GM19455 (cell line): ENCODE results near the gene HBG1.
A peak's percentile ranks its signal among the peaks of the same experiment; 100 is the strongest.
"Not testable (repeated sequence)": the region's sequence is repeated elsewhere in the genome, so short reads cannot be mapped to it uniquely, and the experiment has no call there.

Source experiments
- ATAC-seq: cut with Tn5 transposase; IDR thresholded peaks from one replicate; pipeline ENCODE4 v1.9.1; 2021; ENCODE audit not compliant: unreplicated experiment

The HBG1 gene

DNA sequence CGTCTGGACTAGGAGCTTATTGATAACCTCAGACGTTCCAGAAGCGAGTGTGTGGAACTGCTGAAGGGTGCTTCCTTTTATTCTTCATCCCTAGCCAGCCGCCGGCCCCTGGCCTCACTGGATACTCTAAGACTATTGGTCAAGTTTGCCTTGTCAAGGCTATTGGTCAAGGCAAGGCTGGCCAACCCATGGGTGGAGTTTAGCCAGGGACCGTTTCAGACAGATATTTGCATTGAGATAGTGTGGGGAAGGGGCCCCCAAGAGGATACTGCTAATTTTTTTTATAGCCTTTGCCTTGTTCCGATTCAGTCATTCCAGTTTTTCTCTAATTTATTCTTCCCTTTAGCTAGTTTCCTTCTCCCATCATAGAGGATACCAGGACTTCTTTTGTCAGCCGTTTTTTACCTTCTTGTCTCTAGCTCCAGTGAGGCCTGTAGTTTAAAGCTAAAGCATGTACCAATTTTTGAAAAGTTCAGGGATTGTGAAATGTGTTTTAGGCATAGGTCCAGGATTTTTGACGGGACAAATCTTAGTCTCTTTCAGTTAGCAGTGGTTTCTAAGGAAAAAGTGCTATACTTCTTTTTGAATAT, at the start of gene HBG1:
TSS of gene HBG1 (minus strand) at position 51 of the 590 bp plus-strand sequence. CDS start 53 bp downstream, outside the sequence.
- ATAC-seq = not testable (repeated sequence)

DNA sequence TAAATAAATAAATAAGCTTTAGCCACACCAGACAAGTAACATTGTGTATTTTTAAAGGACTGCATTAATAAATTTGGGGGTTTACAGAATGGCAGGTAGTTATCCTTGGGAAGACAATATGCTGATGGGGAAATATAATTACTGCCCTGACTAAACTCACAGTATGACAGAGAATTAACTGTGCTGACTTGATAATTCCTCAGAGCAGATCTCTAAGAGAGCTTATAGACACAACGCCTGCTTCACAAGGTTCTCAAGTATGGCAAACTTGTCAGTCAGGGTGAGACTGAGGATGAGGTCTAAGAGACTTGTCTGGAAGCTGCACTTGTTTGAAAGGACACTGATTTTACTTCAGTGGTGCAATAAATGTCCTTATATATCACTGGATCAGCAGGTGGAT, 48.8 kb upstream of the HBG1 start:
- no peak for ATAC-seq

DNA sequence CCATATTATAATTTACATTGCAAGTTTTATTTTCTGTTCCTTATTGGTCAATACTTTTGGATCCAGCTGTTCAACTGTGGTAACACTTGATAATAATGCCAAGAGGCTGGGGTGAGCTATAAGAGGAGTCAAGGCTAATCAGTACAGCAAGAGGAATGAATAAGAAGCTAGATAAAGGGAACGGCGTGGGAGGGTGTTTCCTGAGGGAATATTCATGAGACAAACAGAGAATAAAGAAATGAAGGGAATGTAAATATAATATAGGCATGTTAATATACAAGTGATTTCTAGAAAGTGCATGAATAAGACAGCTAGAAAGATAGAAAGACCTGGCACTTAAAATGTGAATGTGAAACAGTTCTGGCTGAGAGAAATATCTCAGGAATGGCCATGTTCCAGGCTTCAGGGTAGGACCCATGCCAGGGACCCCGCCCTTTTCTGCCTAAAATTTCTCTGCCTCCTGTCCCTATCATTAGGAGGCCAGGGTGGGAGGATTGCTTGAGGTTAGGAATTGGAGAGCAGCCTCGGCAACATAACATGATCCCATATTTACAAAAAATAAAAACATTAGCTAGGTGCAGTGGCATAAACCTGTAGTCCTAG, 48.2 kb upstream of the HBG1 start:
- ATAC-seq = no peak

DNA sequence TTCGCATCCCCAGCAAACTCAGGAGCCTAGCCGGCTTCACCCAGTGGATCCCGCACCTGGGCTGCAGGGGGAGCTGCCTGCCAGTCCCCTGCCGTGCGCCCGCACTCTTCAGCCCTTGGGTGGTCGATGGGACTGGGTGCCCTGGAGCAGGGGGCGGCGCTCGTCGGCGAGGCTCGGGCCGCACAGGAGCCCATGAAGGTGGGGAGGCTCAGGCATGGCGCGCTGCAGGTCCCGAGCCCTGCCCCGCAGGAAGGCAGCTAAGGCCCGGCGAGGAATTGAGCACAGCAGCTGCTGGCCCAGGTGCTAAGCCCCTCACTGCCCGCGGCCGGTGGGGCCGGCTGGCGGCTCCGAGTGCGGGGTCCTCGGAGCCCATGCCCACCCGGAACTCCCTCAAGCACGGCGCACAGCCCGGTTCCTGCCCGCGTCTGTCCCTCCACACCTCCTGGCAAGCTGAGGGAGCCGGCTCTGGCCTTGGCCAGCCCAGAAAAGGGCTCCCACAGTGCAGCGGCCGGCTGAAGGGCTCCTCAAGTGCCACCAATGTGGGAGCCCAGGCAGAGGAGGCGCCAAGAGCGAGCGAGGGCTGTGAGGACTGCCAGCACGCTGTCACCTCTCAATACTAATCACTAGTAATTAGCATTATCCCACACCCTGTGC, 44.8 kb upstream of the HBG1 start:
- ATAC-seq = not testable (repeated sequence)

DNA sequence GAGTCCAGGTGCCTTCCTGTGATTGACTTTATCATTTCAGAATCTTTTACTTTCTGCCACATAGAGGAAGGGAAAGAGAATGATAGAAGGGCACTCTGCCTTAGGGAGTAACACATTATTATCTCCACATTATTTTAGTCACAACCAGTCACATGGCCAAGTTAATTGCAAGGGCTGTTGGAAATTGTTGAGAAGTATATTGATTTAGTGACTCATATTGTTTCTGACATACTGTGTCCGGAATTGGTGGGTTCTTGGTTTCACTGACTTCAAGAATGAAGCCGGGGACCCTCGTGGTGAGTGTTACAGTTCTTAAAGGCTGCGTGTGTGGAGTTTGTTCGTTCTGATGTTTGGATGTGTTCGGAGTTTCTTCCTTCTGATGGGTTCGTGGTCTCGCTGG, 43.4 kb upstream of the HBG1 start:
- no peak for ATAC-seq

DNA sequence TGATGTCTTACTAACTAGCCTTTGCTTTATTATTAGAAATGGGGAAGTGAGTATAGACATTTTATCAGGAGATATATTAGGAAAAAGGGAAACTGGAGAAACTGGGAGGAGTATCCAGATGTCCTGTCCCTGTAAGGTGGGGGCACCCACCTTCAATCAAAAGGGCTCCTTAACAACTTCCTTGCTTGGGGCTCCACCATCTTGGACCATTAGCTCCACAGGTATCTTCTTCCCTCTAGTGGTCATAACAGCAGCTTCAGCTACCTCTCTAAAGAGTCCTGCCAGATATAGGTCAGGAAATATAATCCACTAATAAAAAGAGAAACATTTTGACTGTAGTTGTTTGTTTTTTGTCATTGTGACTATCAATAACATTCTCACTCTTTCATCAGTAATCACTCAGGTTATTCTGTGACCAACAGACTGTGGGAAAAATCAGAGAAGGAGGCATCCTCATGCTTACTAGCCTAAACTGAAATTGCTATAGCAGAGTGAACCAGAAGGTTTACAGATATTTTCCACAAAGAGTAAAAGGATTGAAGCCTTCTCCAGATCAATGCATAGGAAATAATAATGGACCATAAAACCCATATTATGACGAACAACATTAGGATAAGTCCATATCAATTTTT, 41.7 kb upstream of the HBG1 start:
- ATAC-seq = peak; percentile 84

DNA sequence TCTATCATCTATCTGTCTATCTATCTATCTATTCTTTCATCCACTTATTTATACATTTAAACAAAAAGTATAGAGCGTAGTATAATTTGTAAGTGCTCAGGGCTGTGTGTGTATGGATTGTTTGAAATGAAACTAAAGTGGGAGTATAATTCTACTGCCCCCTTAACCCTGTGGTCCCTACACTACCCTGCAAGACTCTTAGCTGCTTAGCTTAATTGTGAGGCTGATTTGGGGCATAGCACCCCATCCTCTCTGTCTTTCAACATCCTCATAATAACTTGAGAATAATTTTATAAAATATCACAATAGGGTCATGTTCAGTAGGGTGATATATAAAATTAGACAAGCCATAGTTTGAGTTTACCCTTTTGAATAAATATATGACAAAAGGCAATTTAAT, 40.4 kb upstream of the HBG1 start:
- ATAC-seq = no peak

DNA sequence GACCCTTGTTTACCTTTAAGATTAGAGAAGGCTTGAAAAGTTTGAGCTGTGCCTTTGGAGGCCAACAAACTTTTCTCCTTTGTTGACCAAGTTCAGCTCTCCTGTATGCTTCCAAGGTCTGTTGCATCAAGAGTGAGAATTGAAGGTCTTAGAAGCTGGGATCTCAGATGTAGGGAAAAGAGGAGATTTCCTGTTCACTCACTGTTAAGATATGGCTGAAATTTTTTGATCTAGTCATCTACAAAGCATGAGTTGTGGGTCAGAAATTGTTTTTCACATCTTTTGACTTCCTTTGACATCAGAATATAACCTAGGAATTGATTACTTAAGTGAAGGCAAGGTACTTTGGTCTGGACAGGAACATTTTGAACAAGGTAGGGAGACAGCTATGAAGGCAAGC, 40.0 kb upstream of the HBG1 start:
- no peak for ATAC-seq

DNA sequence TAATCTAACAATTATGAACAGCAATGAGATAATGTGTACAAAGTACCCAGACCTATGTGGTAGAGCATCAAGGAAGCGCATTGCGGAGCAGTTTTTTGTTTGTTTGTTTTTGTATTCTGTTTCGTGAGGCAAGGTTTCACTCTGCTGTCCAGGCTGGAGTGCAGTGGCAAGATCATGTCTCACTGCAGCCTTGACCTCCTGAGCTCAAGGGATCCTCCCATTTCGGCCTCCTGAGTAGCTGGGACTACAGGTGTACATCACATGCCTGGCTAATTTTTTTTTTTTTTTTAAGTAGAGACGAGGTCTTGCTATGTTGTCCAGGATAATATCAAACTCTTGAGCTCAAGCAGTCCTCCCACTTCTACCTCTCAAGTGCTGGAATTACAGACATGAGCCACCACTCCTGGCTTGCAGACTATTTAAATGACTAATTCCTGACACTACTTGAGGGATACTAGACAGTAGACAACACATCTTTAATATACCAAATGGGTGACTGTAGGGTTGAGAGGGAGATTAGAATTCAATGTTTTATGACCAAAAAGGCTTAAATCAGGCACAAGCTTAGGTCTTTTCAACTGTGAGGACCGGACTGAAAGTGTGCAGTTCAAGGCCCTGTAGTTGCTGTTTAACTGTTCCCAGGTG, 39.4 kb upstream of the HBG1 start:
- ATAC-seq = no peak

DNA sequence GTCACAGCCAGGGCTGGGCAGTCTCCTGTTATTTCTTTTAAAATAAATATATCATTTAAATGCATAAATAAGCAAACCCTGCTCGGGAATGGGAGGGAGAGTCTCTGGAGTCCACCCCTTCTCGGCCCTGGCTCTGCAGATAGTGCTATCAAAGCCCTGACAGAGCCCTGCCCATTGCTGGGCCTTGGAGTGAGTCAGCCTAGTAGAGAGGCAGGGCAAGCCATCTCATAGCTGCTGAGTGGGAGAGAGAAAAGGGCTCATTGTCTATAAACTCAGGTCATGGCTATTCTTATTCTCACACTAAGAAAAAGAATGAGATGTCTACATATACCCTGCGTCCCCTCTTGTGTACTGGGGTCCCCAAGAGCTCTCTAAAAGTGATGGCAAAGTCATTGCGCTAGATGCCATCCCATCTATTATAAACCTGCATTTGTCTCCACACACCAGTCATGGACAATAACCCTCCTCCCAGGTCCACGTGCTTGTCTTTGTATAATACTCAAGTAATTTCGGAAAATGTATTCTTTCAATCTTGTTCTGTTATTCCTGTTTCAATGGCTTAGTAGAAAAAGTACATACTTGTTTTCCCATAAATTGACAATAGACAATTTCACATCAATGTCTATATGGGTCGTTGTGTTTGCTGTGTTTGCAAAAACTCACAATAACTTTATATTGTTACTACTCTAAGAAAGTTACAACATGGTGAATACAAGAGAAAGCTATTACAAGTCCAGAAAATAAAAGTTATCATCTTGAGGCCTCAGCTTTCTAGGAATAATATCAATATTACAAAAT, 38.6 kb upstream of the HBG1 start:
- no peak for ATAC-seq

DNA sequence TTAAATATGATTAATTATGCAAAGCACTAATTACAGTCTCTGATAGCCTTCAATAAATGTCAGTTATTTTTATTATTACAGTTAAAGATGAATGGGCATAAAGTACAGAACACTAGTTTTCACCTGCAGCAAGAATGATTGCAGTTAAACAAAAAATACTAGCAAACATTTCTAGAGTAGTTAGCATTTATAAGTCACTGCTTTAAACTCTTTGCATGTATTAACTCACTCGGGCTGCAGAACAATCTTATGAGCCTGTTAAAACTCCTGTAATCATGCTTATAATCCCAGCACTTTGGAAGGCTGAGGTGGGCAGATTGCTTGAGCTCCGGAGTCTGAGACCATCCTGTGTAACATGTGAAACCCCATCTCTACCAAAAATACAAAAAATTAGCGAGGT, 37.2 kb upstream of the HBG1 start:
- ATAC-seq = no peak

DNA sequence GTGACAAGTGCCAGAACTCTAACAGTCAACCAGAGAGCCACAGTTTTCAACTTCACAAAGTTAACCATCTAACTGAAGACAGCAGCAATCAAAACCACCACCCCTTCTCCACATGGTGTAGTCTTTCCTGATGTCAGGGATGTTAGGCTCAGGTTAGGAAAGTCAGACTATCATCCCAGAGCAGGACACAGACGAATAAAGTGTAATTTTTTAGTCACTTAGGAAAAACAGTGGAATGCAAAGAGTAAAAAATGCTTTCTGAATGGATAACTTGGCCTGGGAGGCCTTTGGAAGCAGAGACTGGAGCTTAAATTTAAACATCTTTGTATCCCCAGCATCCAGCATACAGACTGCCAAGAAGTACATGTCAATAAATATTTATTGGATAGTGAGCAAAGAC, 36.7 kb upstream of the HBG1 start:
- no peak for ATAC-seq

DNA sequence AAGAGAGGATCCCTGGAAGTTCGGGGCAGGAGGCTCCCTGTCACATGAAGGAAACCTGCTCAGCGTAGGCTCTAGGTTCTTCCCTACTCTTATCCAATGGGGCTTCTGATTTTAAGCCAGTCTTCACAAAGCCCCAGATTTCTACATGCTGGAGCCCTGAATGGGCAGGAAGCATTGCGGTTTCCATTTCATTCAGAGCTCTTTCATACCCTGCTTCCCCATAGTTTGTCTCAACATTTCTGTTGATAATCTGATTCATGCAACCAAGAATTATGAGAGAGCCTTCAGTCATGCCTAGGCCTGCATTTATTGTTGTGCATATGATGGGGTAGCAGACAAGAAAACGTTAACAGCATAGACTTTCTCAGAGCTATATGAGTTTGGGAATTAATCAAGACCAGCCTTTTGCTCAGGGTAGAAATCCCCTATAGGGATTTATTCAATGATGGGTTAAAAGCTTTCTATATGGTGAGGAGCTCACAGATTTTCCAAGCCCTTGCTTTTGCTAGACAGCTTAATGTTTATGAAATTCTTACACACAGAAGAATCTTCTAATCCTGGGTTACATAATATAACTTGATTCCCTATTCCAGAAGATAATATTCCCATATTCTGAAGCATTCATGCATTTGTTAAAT, 36.2 kb upstream of the HBG1 start:
- no peak for ATAC-seq

DNA sequence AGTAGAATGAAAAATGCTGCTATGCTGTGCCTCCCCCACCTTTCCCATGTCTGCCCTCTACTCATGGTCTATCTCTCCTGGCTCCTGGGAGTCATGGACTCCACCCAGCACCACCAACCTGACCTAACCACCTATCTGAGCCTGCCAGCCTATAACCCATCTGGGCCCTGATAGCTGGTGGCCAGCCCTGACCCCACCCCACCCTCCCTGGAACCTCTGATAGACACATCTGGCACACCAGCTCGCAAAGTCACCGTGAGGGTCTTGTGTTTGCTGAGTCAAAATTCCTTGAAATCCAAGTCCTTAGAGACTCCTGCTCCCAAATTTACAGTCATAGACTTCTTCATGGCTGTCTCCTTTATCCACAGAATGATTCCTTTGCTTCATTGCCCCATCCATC, 35.0 kb upstream of the HBG1 start:
- no peak for ATAC-seq

DNA sequence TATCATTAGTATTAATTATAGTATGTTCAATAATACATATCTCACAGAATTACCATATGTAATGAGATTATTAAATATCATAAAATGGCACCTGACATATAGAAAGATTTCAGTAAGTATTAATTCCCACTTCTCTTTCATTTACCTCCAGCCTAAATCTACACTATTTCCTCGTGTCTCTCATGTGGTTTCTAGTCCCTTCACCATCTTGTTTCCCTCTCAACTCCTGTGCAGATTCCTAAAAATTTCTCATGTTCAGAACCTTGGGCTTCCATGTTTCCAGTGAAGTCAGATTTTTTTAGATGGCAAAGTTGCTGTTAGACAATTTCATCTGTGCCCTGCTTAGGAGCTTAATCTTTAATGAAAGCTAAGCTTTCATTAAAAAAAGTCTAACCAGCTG, 34.2 kb upstream of the HBG1 start:
- ATAC-seq = no peak

DNA sequence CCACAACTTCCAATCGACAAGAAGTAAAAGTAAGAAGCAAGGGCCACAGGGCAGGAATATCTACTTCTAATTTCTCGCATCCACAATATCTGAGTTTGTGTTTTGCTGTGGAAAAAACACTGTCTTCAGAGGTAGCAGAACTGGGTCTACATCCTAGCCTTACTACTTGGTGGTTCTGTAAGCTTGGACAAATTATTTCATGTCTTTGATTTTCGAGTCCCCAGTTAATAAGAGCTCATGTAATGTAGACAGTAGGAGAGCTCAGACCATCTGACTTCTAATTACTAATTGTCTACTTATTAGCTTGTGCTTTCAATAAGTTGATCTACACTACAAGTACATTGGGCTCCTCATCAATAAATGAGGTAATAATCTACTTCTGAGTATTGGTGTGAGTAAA, 33.4 kb upstream of the HBG1 start:
- ATAC-seq = no peak

DNA sequence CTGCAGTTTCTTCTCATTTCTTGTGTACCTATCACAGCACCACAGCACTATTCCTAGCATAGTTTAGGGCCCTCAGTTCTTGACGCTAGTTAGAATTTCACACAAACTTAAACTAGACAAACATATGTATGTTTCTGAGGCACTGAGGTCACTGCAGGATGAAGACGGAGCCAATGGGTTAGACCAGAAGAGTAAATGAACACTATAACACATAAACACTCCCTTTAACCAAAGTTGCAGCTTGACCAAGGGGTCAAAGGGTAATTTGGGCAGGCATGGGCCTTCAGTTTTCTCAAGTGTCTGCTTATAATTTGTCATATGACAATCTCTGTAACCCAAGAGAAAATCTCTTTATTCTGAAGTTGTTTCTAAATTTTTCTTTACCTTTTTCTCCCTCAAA, 33.0 kb upstream of the HBG1 start:
- ATAC-seq = no peak

DNA sequence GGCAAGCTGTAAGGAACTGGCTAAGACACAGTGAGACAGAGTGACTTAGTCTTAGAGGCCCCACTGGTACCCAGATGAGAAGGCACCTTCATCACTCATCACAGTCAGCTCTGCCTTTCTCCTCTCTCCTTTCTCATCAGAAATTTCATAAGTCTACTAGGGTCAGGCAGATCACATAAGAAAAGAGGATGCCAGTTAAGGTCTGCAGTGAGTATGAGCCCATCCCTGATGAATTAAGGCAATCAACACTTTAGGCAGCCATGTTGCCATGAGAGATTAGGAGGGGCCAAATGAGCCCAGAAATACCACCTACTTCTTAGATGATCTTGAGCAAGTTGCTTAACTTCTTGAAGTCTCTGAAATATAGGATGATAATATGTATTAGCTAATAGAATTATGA, 31.9 kb upstream of the HBG1 start:
- ATAC-seq = no peak

DNA sequence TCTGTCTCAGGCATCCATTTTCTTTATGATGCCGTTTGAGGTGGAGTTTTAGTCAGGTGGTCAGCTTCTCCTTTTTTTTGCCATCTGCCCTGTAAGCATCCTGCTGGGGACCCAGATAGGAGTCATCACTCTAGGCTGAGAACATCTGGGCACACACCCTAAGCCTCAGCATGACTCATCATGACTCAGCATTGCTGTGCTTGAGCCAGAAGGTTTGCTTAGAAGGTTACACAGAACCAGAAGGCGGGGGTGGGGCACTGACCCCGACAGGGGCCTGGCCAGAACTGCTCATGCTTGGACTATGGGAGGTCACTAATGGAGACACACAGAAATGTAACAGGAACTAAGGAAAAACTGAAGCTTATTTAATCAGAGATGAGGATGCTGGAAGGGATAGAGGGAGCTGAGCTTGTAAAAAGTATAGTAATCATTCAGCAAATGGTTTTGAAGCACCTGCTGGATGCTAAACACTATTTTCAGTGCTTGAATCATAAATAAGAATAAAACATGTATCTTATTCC, 31.0 kb upstream of the HBG1 start:
- ATAC-seq = peak; percentile 84

DNA sequence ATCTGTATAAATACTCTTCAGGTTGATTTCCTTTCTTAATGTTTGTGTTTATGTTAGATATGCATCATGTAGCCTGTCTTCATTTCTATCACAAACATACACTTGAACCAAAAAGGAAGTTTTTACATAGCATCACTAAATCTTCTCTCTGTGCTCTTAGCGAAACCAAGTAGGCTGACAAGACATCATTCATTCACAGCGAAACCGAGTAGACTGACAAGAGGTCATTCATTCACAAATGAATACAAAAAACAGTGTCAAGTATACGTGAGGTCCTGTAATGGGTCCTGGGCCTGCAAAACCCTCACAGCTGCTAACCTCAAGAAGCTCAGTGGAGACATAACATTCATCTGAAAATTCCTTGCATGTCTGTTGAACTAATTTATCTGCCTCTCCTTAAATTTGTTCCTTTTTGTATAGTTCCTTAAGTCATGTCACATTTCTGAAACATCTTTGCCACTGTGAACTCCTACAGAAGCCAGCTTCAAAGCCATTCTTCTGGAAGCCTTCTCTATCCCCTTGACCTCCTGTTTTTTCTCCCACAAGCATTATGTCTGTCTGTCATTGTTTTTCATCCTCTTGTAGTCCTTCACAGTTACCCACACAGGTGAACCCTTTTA, 29.9 kb upstream of the HBG1 start:
- ATAC-seq = no peak
